IPS-NIHi11 (cell line): ENCODE measurements around the gene FAM187B.
"Not testable (repeated sequence)": the region's sequence is repeated elsewhere in the genome, so short reads cannot be mapped to it uniquely, and the experiment has no call there.

Experiments
- DNase-seq: peaks from one replicate; pipeline ENCODE4 v3.0.0; 2012; ENCODE audit warnings: mixed read lengths, low spot score

Gene FAM187B

GRCh38 chr19:35262101-35262761 lies 33.7 kb upstream of the FAM187B start:
- DNase-seq: peak; percentile 11

DNA sequence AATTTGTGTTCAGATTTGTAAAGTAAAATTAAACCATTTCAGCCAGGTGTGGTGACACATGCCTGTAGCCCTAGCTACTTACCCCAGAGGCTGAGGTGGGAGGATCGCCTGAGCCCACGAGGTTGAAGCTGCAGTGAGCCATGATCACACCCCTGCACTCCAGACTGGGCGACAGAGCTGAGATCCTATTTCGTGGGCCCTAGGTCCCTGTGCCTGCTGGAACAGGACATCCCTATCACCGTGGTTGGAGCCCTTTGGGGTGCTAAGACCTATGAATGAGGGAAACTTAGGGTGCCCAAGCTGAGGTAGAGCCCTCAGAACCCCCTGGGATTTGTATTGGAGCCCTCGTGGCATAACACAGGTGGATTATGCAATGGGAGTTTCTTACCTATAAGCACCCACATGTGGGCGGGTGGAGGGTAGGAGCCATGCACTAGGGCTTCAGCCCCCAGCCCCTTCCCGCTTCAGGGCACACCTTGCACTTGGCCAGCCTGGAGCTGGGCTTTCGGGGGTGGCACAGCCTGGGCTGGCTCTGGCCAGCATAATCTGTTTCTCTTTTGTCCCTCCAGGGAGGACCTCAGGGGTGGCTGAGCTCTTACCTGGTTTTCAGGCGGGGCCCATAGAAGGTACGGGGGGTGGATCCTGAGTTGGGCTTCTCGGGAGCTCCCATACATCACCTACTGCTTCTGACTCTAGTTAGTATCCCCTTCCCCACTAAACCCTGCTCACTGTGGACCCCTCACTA lies 33.0 kb upstream of the FAM187B start:
- DNase-seq: no peak

- no peak for DNase-seq
Measured at GRCh38 chr19:35260694-35261304, 32.3 kb upstream of the FAM187B start.

DNA sequence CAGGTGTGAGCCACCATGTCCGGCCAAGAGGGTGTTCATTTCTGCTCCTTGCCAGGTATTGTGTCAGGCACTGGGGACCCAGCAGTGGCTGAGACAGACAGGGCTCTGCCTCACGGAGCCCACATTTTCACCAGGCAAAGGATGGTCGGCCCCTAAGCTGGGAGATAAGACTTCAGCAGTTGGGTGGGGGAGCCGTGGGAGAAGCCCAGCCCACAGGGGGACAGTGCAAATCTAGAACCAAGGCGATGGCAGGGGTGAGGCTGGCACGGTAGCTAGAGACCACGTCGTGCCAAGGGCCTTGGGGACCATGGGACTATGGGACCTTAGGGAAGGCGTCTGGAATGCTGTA lies 28.5 kb upstream of the FAM187B start:
- no peak for DNase-seq

GRCh38 chr19:35256566-35256965 lies 28.0 kb upstream of the FAM187B start:
- DNase-seq: no peak

GRCh38 chr19:35254341-35255297 lies 26.1 kb upstream of the FAM187B start:
- DNase-seq: no peak

- DNase-seq: no peak
Measured at GRCh38 chr19:35253316-35254286, 25.1 kb upstream of the FAM187B start.

DNA sequence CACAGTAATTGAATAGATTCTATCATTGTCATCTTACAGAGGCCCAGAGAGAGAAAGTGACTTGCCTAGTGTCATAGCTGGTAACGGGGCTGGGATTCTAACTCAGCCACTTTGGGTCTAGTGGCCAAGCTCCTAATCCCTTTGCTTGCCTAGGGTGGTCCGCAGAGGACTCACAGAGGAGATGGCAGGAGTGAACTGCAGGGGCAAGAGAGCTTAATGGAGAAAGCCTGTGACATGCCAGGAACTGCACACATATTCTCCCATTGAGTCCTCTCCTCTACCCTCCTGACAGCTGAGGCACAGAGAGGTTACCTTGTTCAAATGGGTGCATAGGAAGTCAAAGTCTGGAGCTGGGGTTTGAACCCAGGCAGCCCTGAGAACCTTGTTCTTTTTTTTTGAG lies 22.9 kb upstream of the FAM187B start:
- DNase-seq: no peak

- no peak for DNase-seq
Measured at GRCh38 chr19:35249848-35250711, 21.5 kb upstream of the FAM187B start.

DNA sequence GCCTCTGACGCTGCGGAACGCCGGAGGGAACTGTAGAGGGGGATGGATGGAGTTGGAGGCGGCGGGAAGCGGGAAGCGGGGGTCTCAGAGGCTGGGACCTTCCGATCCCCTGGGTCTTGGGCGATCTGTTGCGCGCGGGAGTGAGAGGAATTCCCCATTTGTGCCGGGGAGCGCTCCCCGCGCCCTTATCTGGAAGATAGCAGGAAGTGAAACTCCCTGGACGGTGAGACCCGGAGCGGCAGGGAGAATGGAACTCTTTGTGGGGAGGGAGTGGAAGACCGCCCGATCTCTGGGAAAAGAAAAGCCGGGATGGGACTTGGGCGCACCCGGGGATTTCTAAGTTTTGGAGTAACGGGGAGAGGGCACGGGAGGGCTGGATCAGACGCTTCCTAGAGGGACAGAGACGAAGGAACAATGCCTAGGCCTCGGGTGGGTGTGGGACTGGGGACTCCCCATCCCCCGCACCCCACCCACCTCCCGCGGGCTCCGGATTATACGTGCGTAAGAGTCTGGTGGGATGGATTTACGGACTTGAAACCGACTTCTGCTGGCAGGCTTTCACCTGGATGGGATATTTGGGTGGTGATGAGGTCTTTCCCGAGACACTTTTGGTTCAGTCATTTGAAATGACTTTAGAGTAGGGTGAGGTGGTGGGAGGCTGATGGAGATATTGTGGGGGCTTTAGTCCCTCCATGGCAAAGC lies 20.8 kb upstream of the FAM187B start:
- DNase-seq: no peak

- DNase-seq: peak; percentile 92
Measured at GRCh38 chr19:35248310-35249145, 20.0 kb upstream of the FAM187B start, which contains the start of gene LSR. LSR (plus strand) TSS chr19:35249002; CDS start chr19:35249023, 21 bp downstream.

- DNase-seq: peak; percentile 93
Measured at GRCh38 chr19:35247526-35248309, 19.2 kb upstream of the FAM187B start.

GRCh38 chr19:35246466-35247092 lies 18.0 kb upstream of the FAM187B start:
- no peak for DNase-seq

GRCh38 chr19:35241417-35241816 lies 12.9 kb upstream of the FAM187B start:
- no peak for DNase-seq

DNA sequence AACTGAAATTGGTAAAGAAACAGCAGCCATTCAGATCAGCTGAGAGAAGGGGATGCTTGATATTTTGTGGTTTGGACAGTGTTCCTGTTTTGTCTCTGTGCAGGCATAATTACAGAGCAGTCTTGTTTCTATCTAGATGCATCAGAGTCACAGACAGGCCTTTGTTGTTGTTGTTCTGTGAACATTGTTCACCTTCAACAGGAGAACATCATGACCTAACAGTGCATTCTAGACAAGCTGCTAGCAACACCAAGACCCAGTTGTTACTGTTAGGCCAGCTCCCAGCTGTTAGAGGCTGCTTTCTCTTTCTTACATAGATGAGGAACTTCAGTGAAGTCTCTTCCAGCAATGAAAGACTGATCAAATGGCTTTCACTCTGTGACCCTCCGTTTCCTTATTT lies 11.8 kb upstream of the FAM187B start:
- DNase-seq: no peak

- not testable (repeated sequence) for DNase-seq
Measured at GRCh38 chr19:35239597-35239996, 11.1 kb upstream of the FAM187B start.
